SK-N-SH (cell line): ENCODE data around the gene RPAIN.

Experiments used
- CTCF ChIP-seq: fragments of 200-600 bp; sonication (generic); IDR thresholded peaks from 2 replicates; pipeline ENCODE4 v1.6.1; 2017; ENCODE audit warnings: antibody characterized with exemption, mild to moderate bottlenecking, moderate library complexity
- EP300 ChIP-seq, 2 experiments: IDR thresholded peaks; 2 replicates each; pipeline versions ENCODE4 v1.4.0 to v1.6.1; 2012; ENCODE audit warnings: borderline replicate concordance in 1 of 2, low read depth in 1 of 2, low read length in 1 of 2
- MXI1 ChIP-seq: IDR thresholded peaks from 2 replicates; pipeline ENCODE4 v1.6.1; 2012; ENCODE audit warnings: mild to moderate bottlenecking, low read depth, low read length, improper control_type of control experiment
- TAF1 ChIP-seq: IDR thresholded peaks from 2 replicates; pipeline ENCODE4 v1.6.1; 2012; ENCODE audit warnings: low read depth, mild to moderate bottlenecking, low read length, moderate library complexity, borderline replicate concordance
- TCF12 ChIP-seq: IDR thresholded peaks from 2 replicates; pipeline ENCODE4 v1.4.0; 2012

GRCh38 chr17:5373112-5373511, 46.9 kb upstream of the RPAIN start:
- TF ChIP-seq CTCF = no peak
- no peak for TF ChIP-seq TCF12
- TF ChIP-seq TAF1 = no peak
- no peak for TF ChIP-seq MXI1
- no peak for TF ChIP-seq EP300 (IDR thresholded peaks at IDR 0.05; ENCODE audit: borderline replicate concordance in 1 of 2, low read depth in 1 of 2, low read length in 1 of 2)
